HG02981 (cell line): ENCODE measurements around the gene ATP8A2.

Source experiments
- ATAC-seq: cut with Tn5 transposase; IDR thresholded peaks from one replicate; pipeline ENCODE4 v1.9.1; 2021; ENCODE audit warnings: mild to moderate bottlenecking, moderate library complexity; ENCODE audit not compliant: unreplicated experiment

The ATP8A2 gene

DNA sequence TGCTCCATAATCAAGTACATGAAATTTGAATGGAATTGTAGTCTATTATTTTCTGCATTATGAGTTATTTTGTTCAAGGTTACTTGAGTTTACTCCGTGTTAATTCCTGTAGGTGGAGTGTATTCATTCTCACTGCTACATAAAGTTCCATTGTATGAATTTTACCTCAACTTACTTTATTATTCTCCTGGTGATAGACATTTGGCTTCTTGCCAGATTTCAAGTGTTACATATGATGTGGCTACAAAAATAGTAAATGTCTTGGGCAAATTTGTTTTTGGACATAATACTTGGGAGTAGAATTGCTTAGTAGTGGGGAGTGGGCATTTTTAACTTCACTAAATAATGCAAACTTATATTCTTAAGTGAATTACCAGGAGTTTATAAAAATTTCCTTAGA is 351.1 kb downstream of the ATP8A2 start:
- no peak for ATAC-seq

DNA sequence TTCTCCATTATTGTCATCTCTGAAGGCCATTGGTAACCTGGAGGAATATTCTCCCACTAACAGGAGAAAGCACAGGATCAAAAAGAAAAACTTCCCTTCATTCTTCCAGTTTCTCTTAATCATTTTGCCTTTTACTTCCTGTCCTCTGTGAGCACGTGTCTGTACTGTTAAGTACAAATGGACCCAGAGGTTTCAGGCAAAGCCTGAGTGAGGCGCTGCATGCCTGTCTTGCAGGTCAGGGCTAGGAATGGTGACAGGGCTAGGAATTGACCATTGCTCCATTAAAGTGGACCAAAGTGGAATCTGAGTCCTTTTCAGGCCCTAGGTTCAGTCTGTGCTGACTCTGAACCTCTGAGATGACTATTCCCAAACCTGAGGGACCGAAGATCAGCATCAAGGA is 353.3 kb downstream of the ATP8A2 start:
- ATAC-seq = no peak

DNA sequence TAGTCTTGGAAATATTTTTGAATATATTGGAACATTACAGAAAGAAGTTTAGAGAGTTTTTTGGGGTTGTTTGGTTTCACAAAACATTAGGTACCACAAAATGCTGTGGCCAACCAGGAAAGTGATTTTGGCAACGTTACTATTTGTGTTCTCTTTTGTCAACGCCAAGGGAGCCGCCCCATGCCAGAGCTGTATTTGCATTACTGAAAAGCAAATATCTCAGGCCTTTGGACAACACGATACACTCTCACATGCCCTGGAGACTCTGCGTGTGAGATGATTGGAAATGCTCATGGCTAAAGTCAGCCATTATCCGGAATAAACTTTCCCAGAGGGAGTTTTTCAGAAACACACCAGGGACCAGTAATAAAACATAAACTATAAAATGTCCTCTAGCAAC is 355.5 kb downstream of the ATP8A2 start:
- no peak for ATAC-seq

DNA sequence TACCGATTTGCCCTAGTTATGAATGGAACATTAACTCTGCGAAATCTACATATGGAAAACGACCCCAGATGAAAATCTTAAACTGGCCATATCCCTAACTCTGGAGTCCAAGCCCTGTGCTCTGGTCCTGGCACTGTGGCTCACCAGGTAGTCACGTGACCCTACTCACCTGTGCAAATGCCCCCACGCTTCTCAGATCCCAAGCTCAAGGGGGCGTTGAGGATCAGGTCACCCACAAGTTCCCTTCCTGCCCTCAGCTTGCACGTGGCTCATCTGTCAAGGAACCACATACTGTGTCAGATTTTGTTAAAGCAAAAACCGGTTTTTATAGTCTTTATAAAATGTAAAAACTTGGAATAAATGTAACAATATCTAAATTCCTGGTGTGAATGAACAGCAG is 356.0 kb downstream of the ATP8A2 start:
- no peak for ATAC-seq

DNA sequence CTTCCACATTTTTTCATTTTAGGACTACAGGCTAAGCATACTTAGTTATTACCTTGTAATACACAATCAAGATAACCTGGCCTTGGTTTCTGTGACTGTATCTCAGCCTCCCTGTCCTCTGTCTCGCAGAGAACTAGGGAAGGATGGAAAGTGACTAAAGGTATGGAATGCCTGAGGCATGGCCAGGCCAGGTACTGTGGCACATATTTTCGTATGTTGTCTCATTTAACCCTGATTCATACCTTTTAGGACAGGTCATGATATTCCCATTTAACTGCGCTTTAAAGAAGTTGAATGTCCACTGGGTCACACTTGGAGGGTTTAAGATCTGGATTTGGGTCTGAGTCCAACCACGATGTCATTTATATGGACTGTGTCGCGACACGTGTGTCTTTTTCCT is 357.4 kb downstream of the ATP8A2 start:
- no peak for ATAC-seq

DNA sequence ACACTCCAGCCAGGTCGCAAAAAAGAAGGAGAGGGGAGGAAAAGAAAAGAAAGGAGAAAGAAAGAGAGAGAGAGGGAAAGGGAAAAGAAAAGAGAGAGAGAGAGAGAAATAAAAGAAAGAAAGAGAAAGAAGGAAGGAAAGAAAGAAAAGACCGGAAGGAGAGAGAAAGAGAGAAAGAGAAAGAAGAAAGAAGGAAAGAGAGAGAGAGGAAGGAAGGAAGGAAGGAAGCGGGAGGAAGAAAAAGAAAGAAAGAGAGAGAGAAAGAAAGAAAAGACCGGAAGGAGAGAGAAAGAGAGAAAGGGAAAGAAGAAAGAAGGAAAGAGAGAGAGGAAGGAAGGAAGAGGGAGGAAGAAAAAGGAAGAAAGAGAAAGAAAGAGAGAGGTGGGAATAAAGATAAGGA is 359.3 kb downstream of the ATP8A2 start:
- ATAC-seq = no peak

DNA sequence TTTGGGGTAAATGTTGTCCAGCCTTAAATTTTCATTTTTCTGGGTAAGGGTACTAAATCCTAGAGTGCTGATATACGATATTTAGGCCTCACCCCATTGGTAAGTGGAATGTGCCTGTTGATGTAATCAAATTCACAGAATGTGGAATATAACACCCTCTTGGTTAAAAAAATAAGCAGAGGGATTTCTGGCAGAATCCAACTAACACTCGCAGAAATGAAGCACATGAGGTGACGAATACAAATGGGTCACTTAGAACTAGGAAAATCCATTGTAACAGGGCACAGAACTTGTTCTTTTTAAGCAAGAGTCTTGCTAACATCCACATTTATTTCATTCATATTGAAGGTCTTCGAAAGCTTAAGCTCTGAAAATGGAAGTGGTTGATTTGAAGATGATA is 359.8 kb downstream of the ATP8A2 start:
- ATAC-seq = no peak

DNA sequence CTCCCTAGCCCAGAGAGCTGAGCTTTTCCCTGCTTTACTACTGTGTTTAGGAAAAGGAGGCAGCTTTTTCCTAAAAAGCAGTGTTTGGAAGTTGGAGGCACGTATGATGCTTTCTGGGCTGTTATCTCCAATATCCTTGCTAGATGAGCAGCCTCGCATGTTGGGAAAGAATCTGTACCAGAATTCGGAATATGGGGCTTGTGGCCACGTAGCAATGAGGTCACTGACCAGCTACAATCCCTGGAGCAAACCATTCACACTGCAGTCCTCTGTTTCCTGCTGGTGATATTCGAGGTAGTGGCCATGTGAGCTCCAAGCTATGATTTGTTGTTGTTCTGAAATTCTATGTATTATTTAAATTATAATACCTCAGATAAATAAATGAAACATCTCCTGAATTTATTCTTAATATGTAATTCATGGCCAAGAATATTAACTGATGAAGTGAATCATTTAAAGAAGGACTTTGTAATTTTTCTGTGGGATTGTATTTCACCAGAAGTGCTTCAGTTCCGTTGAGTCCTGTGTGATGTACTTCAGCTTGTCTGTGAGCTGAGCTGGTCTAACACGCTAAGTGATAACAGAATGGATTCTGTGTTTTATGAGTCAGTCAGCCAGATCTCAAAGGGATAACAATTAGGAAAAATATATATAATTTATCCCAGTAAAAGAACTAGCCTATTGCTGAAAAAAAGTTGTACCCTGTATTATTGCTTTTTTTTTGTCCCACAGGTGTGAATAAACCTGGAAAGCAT is 360.5 kb downstream of the ATP8A2 start:
- no peak for ATAC-seq

DNA sequence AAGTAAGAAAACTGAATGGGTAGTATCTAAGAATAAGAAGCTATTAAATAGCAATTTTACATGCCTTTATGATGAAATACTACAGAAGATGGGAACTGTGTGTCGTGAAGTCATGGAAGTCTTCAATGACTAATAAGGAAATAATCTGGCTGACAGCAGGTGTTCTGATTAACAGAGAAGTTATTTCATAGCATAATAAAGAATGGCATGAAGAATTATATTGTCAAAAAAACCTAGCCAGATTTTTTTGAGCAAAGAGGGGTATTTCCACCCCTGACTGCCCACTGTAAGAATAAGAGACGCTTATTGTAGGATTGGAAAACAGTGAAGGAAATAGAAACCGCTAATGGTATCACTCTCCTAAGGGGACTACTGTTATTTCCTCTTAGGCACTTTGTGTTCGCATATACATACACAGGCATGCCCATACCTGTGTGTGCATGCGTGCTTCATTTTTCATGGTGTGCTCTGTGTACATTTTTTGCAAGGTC is 361.3 kb downstream of the ATP8A2 start:
- ATAC-seq = no peak

DNA sequence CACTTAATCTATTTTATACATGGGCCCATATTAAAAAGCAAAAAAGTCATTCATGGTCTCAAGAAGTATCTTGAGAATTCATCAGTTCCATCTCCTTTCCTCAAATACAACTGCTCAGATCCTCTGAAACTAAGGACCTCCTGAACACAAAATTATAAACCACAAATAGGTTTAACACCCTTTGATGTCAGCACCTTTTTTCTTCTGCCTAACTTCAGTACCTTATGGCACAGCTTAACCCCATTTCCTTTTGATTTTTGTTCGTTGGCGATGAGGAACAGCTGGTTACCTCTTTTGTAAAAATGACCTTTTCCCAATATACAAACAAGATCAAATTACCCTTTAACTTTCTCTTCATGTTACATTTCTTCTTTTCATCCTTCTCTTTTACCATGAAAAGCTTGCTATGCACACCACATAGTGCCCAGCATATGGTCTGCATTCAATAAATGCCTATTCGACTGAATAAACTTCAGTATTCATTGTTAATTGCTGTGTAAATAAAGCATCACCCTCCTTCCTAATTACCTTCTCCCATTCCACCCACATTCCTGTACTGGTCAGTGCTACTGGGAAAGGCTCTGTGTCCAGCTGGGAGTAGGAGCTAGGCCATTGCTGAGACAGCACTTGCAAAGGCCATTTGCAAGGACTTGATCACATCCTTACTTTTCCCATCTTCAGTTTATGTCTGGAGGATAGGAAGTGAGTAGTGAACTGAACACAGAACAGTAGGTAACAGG is 362.1 kb downstream of the ATP8A2 start:
- no peak for ATAC-seq

DNA sequence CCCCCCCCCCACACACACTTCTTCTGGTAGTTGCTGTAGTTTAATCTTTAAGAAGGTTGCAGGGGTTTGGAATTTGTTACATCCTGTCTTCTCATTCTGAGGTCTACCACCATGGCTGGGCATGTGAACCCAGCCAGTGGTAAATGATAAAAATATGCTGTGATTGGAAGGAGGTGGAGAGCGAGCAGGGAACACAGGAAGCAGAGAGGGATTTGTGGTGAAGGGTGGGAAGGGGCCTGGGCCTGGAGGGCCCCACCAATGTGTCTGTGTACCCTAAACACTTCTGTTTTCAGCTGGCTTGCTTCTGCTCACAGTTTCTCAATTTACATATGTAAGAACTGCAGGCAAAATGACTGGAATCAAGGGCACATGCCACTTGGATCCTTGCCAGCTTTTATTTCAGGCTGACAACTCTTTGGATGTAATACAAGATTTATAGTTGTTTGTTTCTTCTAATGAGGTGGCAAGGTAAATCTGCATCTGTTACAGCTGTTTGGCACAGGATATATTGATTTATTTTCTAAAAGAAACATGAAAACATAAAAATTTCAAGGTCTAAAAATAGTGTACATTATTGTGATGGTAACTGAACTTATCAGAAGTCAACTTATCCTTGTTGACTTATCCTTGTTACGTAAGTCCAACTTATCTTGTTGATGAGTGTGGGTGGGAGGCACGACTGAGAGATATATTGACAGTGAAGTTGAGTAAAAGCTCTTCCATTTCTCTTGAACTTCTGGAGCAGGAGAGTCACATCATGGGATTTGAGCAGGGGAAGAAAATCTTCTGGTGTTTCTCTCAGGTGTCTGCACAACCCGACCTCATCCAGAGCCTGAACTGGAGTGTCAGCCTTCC is 366.8 kb downstream of the ATP8A2 start:
- ATAC-seq = no peak

DNA sequence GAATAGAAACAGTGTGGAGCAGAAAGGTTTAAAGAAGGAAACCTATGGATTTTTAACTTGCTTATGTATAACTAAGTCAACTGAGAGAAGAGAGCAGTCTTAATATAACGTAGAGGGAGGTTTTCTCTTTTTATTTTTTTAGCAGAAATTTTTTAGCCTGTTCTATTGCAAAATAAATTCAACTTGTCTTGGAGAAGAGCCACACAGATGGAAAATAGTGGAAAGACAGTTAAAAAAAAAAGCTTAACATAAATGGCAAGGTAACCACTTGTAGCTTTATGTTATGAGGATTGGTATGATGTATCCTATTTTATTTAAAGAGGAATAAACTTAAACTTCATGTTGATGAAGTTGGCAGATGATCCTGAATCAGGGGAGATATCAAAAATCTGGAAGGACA is 367.6 kb downstream of the ATP8A2 start:
- no peak for ATAC-seq

DNA sequence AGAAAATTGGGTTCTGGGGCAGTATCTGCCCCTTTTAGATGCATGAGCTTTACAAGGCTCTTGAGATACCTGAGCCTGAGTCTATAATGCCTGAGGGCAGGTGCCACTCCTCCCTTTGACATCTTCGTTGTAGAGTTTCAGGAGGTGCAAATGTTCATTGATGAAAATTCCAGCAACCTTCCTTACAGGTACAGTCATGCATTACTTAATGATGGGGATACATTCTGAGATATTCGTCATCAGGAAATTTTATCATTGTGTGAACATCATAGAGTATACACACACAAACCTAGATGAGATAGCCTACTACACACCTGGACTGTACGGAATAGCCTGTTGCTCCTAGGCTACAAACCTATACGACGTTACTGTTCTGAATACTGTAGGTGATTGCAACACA is 370.0 kb downstream of the ATP8A2 start:
- no peak for ATAC-seq

DNA sequence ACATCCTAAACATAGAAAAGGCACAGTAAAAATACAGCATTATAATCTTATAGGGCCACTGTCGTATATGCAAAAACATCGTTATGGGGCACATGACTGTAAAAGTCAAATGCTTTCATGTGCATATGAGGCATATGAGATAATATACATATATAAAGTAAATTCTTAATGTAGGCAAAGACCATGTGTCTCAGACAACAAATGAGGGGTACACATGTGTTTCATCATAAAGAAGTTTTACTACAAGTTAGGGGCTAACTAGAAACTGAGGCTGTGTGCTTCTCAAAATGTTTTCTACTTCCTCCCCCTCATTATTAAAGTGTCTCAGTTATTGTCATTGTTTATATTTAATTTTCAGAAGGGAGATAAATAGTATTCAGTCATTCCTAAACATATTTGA is 370.4 kb downstream of the ATP8A2 start:
- no peak for ATAC-seq

DNA sequence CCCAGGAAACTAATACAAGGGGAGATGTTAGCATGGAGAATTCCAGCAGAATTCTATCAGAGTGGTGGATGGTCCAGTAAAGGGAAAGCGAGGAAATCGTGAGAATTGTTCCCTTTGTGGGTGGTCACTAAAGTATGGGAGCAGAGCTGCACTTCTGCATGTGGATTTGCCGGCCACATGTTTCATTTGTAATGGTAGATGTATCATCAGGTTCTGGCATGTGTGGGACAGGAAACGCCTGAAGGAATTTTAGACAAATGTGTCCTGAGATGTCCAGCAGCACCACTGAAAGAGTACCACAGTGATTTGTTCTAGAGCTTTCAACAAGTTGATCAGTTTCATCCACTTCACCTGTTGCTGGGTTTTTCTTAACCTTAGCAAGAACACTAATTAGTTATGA is 371.6 kb downstream of the ATP8A2 start:
- ATAC-seq = no peak

DNA sequence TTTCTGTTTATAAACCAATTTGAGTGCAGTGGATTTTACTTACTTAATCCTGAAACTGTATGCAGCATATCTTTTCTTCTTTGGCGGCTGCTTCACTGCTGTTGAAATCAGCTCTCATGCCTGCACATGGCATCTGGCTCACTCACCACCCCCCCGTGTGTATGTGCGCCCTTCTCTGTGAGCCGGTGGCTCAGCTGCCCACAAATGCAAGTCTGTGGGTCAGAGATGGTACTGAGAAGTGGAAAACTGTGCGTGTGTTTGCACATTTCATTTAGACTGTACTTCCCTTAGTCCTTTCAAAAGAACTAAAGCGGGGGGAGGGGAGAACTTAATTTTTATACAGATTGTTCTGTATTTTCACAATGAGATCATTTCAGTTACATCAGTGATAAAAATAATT is 372.4 kb downstream of the ATP8A2 start:
- ATAC-seq = no peak

DNA sequence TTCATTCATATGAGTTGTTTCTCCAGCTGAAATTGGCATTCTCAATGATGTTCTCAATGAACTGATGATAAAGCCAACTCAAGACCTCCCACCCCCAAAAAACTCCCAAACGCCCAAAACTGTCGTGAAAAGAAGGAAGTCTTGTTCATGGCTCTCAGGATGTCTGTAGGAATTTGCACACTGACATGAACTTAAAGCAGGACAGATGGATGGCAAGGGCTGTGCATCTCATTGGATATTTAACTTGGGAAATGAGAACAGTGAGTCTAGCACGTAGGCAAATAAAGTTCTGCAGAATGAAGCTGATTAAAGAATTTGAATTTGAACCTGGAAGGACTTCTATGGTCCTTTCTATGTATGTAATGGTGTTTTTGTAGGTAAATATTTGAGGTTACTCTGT is 374.4 kb downstream of the ATP8A2 start:
- ATAC-seq = no peak

DNA sequence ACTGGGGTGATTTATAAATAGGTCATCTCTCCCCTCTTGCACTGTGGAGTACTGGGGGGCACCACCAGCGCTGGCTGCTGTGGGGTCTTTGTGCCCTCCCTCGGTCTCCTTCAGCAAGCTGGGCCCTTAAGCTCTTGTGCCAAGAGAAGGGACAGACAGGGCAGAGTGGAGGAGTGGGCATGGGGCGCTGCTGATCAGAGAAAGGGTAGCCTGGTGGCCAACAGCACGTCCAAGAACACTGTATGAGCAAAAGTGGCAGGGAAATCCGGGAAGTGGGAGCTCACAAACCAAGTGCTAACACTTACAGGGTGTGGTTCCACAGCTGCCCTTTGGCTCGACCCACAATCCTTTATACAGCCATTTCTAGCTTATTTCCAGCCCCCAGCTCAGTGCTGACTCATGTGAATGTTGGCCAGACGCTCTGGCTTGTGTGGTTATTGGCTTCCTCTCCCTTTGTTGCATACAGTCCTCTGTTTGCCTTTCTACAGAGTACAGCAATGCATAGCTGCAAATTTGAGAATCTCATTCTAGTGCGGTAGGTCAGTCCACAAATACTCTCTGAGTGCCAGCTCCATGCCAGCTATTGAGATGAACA is 381.3 kb downstream of the ATP8A2 start:
- no peak for ATAC-seq

DNA sequence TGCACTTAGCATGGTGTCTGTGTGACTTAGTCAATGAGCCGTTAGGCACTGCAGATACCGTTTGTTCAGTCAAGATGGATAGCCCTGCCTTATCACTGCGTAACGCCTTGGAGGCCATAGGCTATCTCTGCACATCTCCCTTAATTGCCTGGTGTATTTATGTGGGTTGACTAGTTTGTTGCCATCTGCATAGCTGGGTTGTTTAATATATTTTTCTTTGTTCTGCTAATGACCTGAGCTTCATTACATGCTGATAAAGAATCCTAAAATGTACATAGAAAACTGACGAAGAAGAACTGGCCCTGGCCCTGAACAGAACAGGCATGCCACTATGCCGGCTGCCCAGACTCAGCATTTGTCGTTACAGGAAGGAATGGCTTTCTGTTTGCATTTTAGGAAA is 382.2 kb downstream of the ATP8A2 start:
- no peak for ATAC-seq

DNA sequence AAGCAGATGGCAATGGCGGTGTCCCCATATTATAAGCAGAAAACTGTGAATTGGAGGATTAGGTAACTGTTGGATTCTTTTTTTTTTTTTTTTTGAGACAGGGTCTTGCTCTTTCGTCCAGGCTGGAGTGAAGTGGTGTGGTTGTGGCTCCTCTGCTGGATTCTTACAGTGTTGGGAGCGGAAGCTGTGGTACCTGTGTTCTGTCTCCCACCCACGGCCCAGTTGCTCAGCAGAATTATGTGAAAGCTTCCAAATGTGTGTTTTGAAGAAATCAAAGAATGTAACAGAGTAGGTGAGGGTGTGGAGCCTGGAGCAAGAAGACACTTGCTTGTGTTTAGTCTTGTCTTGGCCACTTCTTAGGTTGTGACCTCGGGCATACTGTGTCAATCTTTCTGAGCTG is 384.5 kb downstream of the ATP8A2 start:
- no peak for ATAC-seq

DNA sequence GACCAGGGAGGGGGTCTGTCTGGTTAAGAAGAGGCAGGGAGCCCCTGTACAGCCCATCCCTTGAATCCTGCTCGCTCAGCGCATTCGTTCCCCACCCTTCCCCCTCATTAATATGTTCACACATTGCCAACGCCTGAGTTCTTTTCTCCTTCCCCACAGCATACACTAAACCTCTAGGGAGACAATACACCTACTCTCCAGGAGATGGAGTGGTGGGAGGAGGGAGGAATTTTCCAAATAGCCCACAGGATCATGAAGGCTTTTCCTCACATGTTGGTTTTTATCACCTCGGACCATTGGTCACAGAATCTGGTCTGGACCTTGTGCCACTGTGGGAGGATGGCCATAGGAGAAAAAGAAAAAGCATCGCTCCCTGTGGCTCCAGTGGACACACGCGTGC is 385.1 kb downstream of the ATP8A2 start:
- ATAC-seq = no peak
